ENCODE data around the gene AREG. TPM values are rescaled to one million over a fixed set of nuclear protein-coding genes. Genes with fewer than 3 reads are reported as not detected.

Gene AREG
- total and polyA plus RNA-seq, 2 of the 13 experiments (the other 11 are each of a cell fraction or from before 2014, with no cell fraction given) = 6.2 to 7.1 TPM

DNA sequence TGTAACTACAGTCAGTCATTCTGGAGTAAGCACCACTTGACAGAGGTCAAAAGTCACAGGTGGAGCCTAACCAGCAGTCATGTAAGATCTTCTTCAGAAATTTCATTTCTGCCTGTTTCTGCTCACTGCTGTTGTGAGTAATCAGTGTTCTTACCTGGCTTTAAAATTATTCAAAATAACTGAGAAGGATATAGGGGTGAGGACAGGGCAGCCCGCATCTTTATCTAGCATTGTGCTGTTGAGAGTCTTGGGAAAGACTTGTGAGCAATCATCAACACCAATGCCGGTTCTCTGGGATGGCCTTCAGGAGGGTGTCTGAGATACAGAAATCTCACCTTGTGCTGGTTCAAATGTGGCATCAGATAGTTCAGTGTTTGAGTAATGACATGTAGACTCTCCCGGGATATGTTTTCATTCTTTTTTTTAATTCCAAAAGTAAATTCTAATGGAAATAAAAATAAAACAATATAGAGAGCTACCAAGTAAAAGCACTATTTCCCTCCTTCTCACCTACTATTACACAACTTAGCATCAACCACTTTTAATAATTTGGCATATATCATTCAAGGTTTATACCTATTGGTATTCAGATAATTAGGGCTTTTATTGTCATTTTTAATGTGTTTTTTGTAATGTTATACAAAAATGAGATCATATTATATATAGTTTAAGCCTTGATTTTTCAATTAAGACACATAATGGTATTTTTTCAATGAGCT, 37.1 kb downstream of the AREG start:
- in situ Hi-C loops (cut with HindIII; ENCODE audit: extremely low pct_ligation_motif_present, low pct_unique_long_range_greater_than_20kb) = no loop called here

DNA sequence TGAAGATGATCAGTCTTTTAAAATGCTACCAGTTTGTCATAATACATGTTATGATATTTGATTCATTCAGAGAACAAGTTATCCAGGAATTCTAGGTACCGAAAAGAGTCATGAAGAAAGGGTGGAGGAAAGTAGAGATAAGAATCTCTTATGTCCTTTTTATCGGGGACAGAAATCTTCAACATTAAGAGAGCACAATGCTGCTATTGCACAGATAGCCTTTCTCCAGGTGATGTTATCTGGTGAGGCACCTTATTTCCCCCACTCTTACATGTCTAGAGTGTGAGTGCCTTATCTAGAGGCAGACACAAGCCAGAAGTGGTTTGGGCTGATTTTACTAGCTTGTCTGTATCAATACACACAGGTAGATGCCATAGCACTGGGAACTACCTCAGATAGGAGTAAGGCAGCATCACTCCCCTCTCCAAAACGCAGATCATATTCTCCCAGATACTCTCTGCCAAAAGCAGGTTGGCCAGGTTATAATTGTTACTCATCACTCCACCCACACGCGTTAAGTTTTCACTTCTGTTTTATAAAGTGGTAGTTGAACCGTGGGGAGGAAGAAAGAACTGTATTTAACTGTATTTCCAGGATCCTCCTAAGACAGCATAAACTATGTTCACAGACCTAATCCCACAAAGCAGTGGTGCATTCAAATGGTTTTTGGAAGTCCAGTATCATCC, 38.4 kb downstream of the AREG start:
- no peak for ATAC-seq
- Histone ChIP-seq H3K9me3 (ENCODE audit: low read length) (no peaks in the 10 kb centered on the region), H4K20me1 (ENCODE audit: insufficient read depth, low read length) (no peaks in the 10 kb centered on the region), H3K27me3 (ENCODE audit: control insufficient read depth in 1 of 2, insufficient read depth in 2 of 2, low read length in 2 of 2) (no peaks in the 10 kb centered on the region), H3K36me3 (replicated peaks in 1 of 2; ENCODE audit: control insufficient read depth in 1 of 2, insufficient read depth in 2 of 2, low read length in 2 of 2) (no peaks in the 10 kb centered on the region), H3K9ac (ENCODE audit: insufficient read depth, low read depth, low read length) (no peak overlapping the region), H3K4me1 (ENCODE audit: insufficient read depth, low read length) (peaks cover 17% of the 10 kb centered on the region), H3K4me3 (replicated peaks in 1 of 3; ENCODE audit: insufficient read depth in 1 of 3, low read depth in 2 of 3, low read length in 3 of 3) (no peak overlapping the region), H3K4me2 (ENCODE audit: low read depth, low read length) (no peak overlapping the region), H3K27ac (ENCODE audit: extremely low read length, insufficient read depth, low read length) (no peak overlapping the region), H2AFZ (ENCODE audit: low read length) (no peak overlapping the region), H3K79me2 (ENCODE audit: insufficient read depth, low read length) (no peaks in the 10 kb centered on the region)
- DNase-seq (ENCODE audit: low spot score) = no peak
- TF ChIP-seq ESRRA (CRISPR knock-in tag; IDR thresholded peaks at IDR 0.05; ENCODE audit: low read depth) (no peak), ZFYVE20 (CRISPR knock-in tag; IDR thresholded peaks at IDR 0.05; ENCODE audit: borderline replicate concordance, low read depth) (no peak), WIZ (CRISPR knock-in tag; IDR thresholded peaks at IDR 0.05) (no peak), ZMYM3 (CRISPR knock-in tag; IDR thresholded peaks at IDR 0.05) (no peak), MYNN (CRISPR knock-in tag; IDR thresholded peaks at IDR 0.05; ENCODE audit: low read depth) (no peak), SALL2 (CRISPR knock-in tag; IDR thresholded peaks at IDR 0.05) (no peak), SNAPC5 (CRISPR knock-in tag; IDR thresholded peaks at IDR 0.05; ENCODE audit: borderline replicate concordance) (no peak), ZNF850 (CRISPR knock-in tag; conservative IDR thresholded peaks at IDR 0.05) (no peak)
- no TSS peak for BruUV-seq (replicated peaks)
- in situ Hi-C loops (cut with HindIII; ENCODE audit: extremely low pct_ligation_motif_present, low pct_unique_long_range_greater_than_20kb) = no loop called here
- CTCF ChIA-PET (ENCODE audit: low intra/inter-chr PET ratio, low total read pairs) = no interaction called here
- 69% methylated on average over 6 of the region's 6 CpGs for WGBS (ENCODE audit: low lambda C conversion rate)
- POLR2A ChIA-PET = no interaction called here
- intact Hi-C loops (cut with micrococcal nuclease; ENCODE audit: unreplicated experiment) = no loop called here
- FAIRE-seq = no peak

More for the DNA sequence above, 37.1 kb downstream of the AREG start:
- Histone ChIP-seq H3K79me2 (ENCODE audit: insufficient read depth, low read length) (no peaks in the 10 kb centered on the region), H3K4me2 (ENCODE audit: low read depth, low read length) (no peak overlapping the region), H4K20me1 (ENCODE audit: insufficient read depth, low read length) (no peaks in the 10 kb centered on the region), H3K9me3 (ENCODE audit: low read length) (no peaks in the 10 kb centered on the region), H3K4me1 (ENCODE audit: insufficient read depth, low read length) (peaks cover 18% of the 10 kb centered on the region), H2AFZ (ENCODE audit: low read length) (no peak overlapping the region), H3K9ac (ENCODE audit: insufficient read depth, low read depth, low read length) (no peak overlapping the region), H3K27me3 (ENCODE audit: control insufficient read depth in 1 of 2, insufficient read depth in 2 of 2, low read length in 2 of 2) (no peaks in the 10 kb centered on the region), H3K4me3 (replicated peaks in 1 of 3; ENCODE audit: insufficient read depth in 1 of 3, low read depth in 2 of 3, low read length in 3 of 3) (no peak overlapping the region), H3K36me3 (replicated peaks in 1 of 2; ENCODE audit: control insufficient read depth in 1 of 2, insufficient read depth in 2 of 2, low read length in 2 of 2) (no peaks in the 10 kb centered on the region), H3K27ac (ENCODE audit: extremely low read length, insufficient read depth, low read length) (no peak overlapping the region)
- ChIA-PET POLR2A (no interaction called here), CTCF (ENCODE audit: low intra/inter-chr PET ratio, low total read pairs) (no interaction called here)
- FAIRE-seq = no peak
- no peak for ATAC-seq
- TF ChIP-seq KAT7 (CRISPR knock-in tag; IDR thresholded peaks at IDR 0.05; ENCODE audit: borderline replicate concordance) (no peak), MYNN (CRISPR knock-in tag; IDR thresholded peaks at IDR 0.05; ENCODE audit: low read depth) (no peak), CEBPB (IDR thresholded peaks at IDR 0.05; ENCODE audit: borderline replicate concordance, low read depth, low read length) (peak; percentile 85; the same call in 1 of the 2 replicates), SALL2 (CRISPR knock-in tag; IDR thresholded peaks at IDR 0.05) (no peak), ATM (IDR thresholded peaks at IDR 0.05; ENCODE audit: borderline replicate concordance) (no peak)
- 87% methylated on average over 3 of the region's 3 CpGs for WGBS (ENCODE audit: low lambda C conversion rate)
- intact Hi-C loops (cut with micrococcal nuclease; ENCODE audit: unreplicated experiment) = no loop called here
- no TSS peak for BruUV-seq (replicated peaks)
- DNase-seq (ENCODE audit: low spot score) = no peak

Data from HepG2 (cell line).